Eye (tissue), 1 donor: Measurements from ENCODE around the gene TKFC.

ENCODE experiments used
- DNase-seq: peaks from one replicate; pipeline ENCODE4 v3.0.0-alpha.2; 2015

TKFC gene

DNA sequence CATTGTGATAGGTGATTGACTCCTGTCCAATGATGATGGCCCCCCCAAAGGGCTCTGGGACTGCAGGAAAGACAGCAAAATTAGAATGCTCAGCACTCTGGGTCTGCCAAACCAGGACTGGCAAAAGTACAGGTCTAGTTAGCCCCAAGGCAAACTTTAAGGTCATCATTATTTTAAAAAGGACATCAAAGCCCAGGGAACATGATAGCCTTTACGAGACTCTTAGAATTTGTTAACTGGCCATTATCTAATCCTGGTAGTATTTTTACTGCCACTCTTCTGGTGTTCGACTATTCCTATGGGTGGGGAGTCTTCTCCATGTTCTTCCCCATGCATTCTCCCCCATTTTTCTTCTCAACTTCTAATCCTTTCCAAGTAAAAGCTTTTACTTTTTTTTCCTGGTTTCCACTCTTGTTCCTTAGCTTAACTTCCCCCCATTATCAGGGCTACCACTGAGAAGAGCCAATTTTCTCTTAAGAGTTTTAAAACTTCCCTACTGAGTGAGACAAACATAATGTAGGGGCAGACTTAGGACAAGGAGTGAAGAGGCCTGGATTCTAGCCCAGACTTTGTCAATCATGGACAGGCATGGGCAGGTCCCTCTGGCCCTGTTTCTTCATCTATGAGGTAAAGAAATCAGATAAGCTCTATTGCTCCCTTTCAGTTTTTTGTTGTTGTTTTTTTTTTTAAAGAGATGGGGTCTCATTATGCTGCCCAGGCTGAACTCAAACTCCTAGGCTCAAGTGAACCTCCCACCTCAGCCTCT is 7.2 kb upstream of the TKFC start:
- no peak for DNase-seq

- DNase-seq: no peak
These were observed 5.4 kb upstream of the TKFC start for GRCh38 chr11:61327669-61328071.

DNA sequence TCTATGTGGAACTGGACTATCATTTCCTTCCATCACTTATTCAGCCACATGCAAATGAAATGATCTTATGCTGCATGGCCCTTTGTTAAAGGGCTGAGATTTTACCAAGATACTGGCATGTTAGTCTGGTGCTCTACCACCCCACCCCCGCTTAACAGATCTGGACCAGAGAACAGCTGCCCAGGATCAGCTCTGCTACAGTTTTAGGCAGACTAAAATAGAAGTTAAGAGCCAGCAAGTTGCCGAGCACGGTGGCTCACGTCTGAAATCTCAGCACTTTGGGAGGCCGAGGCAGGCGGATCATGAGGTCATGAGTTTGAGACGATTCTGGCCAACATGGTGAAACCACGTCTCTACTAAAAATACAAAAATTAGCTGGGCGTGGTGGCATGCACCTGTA is 4.7 kb upstream of the TKFC start:
- DNase-seq: no peak

DNA sequence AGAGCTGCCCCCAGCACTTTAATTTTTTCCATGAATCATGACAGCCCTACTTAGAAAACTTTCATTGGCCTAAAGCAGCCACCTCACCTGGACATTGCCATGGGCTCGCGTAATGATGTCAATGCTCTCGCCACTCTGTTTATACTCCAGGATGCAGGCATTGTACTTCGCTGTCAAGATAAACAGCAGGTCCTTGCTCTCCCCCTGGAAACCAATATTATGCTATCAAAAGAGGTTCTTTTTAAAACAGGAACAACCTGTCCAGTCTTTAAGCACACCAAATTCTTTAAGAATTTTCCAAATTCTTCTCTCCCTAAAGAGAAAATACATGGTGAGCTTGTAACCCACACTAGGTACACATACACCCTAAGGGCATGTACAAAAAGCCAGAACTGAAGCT is 3.2 kb upstream of the TKFC start:
- DNase-seq: no peak

GRCh38 chr11:61331651-61332050 is 1.4 kb upstream of the TKFC start:
- no peak for DNase-seq

- DNase-seq: no peak
These were observed 689 bp upstream of the TKFC start for GRCh38 chr11:61332281-61332796.

DNA sequence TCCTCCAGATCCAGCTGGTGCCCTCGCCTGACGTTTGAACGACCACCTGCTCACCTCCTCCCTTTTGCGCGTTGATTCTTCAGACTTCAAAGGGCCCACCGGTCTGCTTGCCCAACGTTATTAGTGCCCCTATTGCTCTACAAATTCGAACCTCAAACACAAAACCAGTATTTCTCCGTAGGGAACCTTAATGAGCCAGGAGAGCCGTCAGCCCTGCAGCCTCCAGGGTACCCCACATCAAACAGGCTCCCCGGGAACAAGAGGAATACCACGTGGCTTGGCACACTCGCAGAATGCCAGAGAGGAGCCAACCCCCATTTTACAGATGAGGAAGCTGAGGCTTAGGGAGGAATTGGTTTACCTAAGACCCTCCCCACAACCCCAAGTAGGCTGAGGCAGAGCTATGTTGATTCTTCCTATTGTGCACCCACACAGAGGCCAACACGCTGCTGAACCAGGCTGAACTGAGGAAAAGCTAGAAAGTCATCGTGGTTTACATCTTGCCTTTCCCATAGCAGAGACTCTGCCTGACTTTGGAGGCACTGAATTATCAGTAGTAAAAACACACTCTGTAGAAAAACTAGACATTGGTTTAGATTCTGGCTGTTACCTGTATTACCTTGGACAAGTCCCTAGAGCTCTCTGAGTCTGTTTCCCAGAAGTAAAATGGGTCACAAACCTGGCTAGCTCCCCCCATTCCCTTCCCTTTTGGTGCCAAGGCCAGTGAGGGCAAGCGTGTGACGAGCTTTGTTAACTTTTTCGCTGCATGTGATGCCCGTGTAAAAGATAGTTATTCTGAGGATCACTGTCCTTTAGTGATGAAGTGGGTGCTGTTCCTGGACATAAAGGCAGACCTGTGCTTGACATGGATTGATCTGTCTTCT is 764 bp downstream of the TKFC start:
- no peak for DNase-seq

- DNase-seq: no peak
These were observed 1.7 kb downstream of the TKFC start for GRCh38 chr11:61334434-61335354.

- no peak for DNase-seq
These were observed 2.3 kb downstream of the TKFC start for GRCh38 chr11:61335355-61335710.

GRCh38 chr11:61336171-61336935 is 3.3 kb downstream of the TKFC start:
- peak; percentile 91 for DNase-seq

GRCh38 chr11:61337706-61338470 is 4.9 kb downstream of the TKFC start:
- DNase-seq: no peak

DNA sequence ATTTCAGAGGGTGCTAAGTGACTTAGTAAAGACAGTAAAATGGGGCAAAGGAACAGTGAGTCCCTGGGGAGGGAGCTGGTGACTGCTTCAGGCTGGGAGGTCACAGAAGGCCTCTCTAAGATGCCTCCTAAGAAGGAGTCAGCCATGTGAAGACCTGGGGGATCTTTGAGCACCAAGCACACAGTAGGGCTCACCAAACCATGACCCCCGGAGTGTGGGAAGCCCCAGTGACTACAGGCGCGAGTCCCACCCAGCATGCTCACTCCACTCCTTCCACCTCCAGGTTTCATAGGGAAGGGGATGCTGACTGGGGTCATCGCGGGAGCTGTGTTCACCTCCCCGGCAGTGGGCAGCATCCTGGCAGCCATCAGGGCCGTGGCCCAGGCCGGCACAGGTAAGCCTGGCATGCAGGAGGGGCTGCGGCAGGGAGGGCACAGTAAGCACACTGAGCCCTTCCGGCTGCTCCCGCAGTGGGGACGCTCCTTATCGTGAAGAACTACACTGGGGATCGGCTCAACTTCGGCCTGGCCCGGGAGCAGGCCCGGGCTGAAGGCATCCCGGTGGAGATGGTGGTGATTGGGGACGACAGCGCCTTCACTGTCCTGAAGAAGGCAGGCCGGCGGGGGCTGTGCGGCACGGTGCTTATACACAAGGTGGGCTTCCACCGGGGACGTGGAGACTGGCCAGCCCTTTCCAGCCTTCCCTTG is 5.9 kb downstream of the TKFC start:
- DNase-seq: no peak

GRCh38 chr11:61339490-61339878 is 6.5 kb downstream of the TKFC start:
- no peak for DNase-seq

DNA sequence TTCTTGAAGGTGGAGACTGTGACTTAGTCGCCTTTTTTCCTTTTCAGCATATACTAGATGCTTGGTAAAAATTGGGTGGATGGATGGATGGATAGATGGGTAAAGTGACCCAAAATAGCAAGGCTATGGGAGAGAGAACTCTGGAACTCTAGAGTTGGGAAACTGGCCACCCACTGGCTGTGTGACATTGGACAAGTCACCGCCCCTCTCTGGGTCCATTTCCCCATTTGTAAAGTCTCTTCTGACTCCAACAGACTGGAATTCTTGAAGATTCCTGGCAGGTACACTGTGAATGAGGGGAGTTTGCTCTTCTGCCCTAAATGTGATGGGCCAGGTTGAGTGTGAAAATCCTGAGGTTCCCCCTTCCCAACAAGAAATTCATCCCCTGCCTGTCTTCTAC is 8.0 kb downstream of the TKFC start:
- DNase-seq: no peak

GRCh38 chr11:61341706-61342105 is 8.7 kb downstream of the TKFC start:
- DNase-seq: no peak

DNA sequence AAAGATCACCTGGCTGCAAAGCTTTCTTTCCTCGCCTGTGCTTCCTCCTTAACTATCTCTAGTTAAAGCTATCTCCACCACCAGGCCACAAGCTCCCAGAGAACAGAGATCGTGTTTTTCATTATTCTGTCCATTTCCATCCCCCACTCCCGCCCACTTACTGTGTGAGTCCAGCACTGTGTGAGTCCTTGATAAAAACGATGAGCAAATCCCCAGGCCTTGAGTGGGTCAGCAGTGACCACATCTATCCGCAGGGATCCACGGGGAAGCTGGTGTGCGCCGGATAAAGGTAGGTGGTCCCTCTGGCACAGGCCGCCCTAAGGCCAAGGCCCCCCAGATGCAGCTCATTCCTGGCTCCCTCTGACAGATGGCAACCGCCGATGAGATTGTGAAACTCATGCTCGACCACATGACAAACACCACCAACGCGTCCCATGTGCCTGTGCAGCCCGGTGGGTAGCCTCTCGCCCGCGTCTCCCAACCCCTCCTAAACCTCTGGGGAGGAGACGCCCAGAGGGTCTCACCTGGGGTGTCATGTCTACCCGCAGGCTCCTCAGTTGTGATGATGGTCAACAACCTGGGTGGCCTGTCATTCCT is 9.3 kb downstream of the TKFC start:
- DNase-seq: no peak

- no peak for DNase-seq
These were observed 11.0 kb downstream of the TKFC start for GRCh38 chr11:61343792-61344745.

DNA sequence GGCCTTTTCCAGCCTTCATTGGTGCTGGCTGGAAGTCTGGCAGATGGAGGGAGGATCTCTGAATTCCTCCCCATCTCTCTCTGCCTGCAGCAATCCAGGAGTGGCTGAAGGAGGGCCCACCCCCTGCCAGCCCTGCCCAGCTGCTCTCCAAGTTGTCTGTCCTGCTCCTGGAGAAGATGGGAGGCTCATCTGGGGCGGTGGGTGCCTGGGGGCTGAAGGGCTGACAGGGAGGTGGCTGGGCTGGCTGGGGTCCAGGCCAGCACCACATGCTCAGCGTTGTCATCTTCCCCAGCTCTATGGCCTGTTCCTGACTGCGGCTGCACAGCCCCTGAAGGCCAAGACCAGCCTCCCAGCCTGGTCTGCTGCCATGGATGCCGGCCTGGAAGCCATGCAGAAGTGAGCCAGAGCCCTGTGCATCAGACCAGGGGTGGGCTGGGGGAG is 12.2 kb downstream of the TKFC start:
- DNase-seq: peak; percentile 30
